Common myeloid progenitor, CD34-positive (primary cell): Measurements from ENCODE around the gene COL4A2.

Source experiments
- CTCF ChIA-PET: fragments of 350-600 bp; sonication (Branson Sonifier 250); formaldehyde crosslinking; loops from one replicate; lab custom pipeline; 2021; ENCODE audit warnings: antibody characterized with exemption; lab: Charles Lee
- POLR2A ChIA-PET: fragments of 350-600 bp; sonication (Branson Sonifier 250); formaldehyde crosslinking; loops from one replicate; lab custom pipeline; 2021; ENCODE audit warnings: antibody characterized with exemption; lab: Charles Lee
- DNase-seq, 3 donors: peaks; one replicate each; pipeline versions ENCODE4 v3.0.0 to v3.0.0-alpha.2; 2013
- H3K27ac ChIP-seq, 2 experiments: 1 replicate in 1 of 2; 2 replicates in 1 of 2; pipeline ENCODE4 v1.7.0; 2013; ENCODE audit warnings: inconsistent platforms in 2 of 2, low read length in 2 of 2, mild to moderate bottlenecking in 2 of 2, low read depth in 1 of 2, moderate library complexity in 1 of 2; ENCODE audit not compliant: severe bottlenecking in 2 of 2, insufficient read depth in 1 of 2, poor library complexity in 1 of 2
- H3K27me3 ChIP-seq, 5 experiments: replicated peaks in 2 of 5; 1 replicate in 3 of 5; 2 replicates in 2 of 5; pipeline versions ENCODE4 v1.6.1 to v1.7.0; 2013; ENCODE audit warnings: low read length in 4 of 5, mild to moderate bottlenecking in 2 of 5, moderate library complexity in 2 of 5, inconsistent platforms in 1 of 5; ENCODE audit not compliant: insufficient read depth in 5 of 5, control insufficient read depth in 4 of 5
- H3K36me3 ChIP-seq, 4 experiments: 1 replicate in 2 of 4; 2 replicates in 2 of 4; pipeline versions ENCODE4 v1.6.1 to v1.7.0; 2013; ENCODE audit warnings: low read length in 3 of 4, control low read depth in 1 of 4, mild to moderate bottlenecking in 1 of 4; ENCODE audit not compliant: control insufficient read depth in 4 of 4, insufficient read depth in 4 of 4
- H3K4me1 ChIP-seq, 4 experiments: 1 replicate in 3 of 4; 2 replicates in 1 of 4; pipeline versions ENCODE4 v1.6.1 to v1.7.1; 2013; ENCODE audit warnings: low read length in 3 of 4, mild to moderate bottlenecking in 3 of 4, control low read depth in 1 of 4, inconsistent platforms in 1 of 4, moderate library complexity in 1 of 4; ENCODE audit not compliant: control insufficient read depth in 4 of 4, insufficient read depth in 4 of 4; ENCODE audit errors: control extremely low read depth in 1 of 4
- H3K4me3 ChIP-seq, 7 experiments: 1 replicate in 4 of 7; 2 replicates in 3 of 7; pipeline versions ENCODE4 v1.5.1 to v1.7.0; 2013; ENCODE audit warnings: mild to moderate bottlenecking in 7 of 7, low read length in 6 of 7, moderate library complexity in 6 of 7, inconsistent platforms in 2 of 7, low read depth in 2 of 7, control low read depth in 1 of 7; ENCODE audit not compliant: insufficient read depth in 4 of 7, control insufficient read depth in 1 of 7; ENCODE audit errors: extremely low read depth in 1 of 7
- H3K9me3 ChIP-seq, 5 experiments: 1 replicate in 4 of 5; 2 replicates in 1 of 5; pipeline versions ENCODE4 v1.6.1 to v1.7.1; 2013; ENCODE audit warnings: low read length in 4 of 5, mild to moderate bottlenecking in 2 of 5, inconsistent platforms in 1 of 5, low read depth in 1 of 5, moderate library complexity in 1 of 5; ENCODE audit not compliant: control insufficient read depth in 4 of 5, insufficient read depth in 2 of 5; ENCODE audit errors: control extremely low read depth in 1 of 5
- WGBS: methylation state at CpG from one replicate; pipeline ENCODE4 v1.1.5; 2013; ENCODE audit not compliant: insufficient coverage; 5-methylcytosine and 5-hydroxymethylcytosine counted together

Gene COL4A2

GRCh38 chr13:110372676-110373075, 65.6 kb downstream of the COL4A2 start:
- H3K27me3 ChIP-seq, result peaks cover 0 to 37% (median 4%) of the 10 kb centered on the region in 5 experiments
- no peak for DNase-seq
- no peak overlapping the region for H3K27ac ChIP-seq
- H3K4me3 ChIP-seq, result no peak overlapping the region
- no peaks in the 10 kb centered on the region for H3K9me3 ChIP-seq
- ChIA-PET CTCF (interaction anchor here (1.4 to 1.6 kb wide), 2 partner anchors 10 to 33 kb away, joined by 3 to 5 read pairs; no protein-coding TSS in a partner anchor), POLR2A (no interaction called here)
- H3K4me1 ChIP-seq, result no peaks in the 10 kb centered on the region
- no peaks in the 10 kb centered on the region for H3K36me3 ChIP-seq

GRCh38 chr13:110373617-110374016, 66.5 kb downstream of the COL4A2 start:
- CTCF ChIA-PET, result no interaction called here
- WGBS, result 100% methylated on average over 8 of the region's 9 CpGs
- POLR2A ChIA-PET, result no interaction called here

GRCh38 chr13:110374431-110375370, 67.6 kb downstream of the COL4A2 start:
- Histone ChIP-seq H3K4me3 (no peak overlapping the region), H3K36me3 (no peaks in the 10 kb centered on the region), H3K9me3 (no peaks in the 10 kb centered on the region), H3K27ac (no peak overlapping the region), H3K4me1 (no peaks in the 10 kb centered on the region), H3K27me3 (peaks cover 0 to 52% (median 7%) of the 10 kb centered on the region in 5 experiments)
- CTCF ChIA-PET, result no interaction called here
- POLR2A ChIA-PET, result no interaction called here
- WGBS, result 92% methylated on average over 9 of the region's 10 CpGs
- no peak for DNase-seq

More at GRCh38 chr13:110373617-110374016, 66.5 kb downstream of the COL4A2 start:
- H3K36me3 ChIP-seq, result no peaks in the 10 kb centered on the region
- no peak overlapping the region for H3K4me3 ChIP-seq
- H3K4me1 ChIP-seq, result no peaks in the 10 kb centered on the region
- H3K27ac ChIP-seq, result no peak overlapping the region
- no peak for DNase-seq
- peaks cover 0 to 41% (median 6%) of the 10 kb centered on the region in 5 experiments for H3K27me3 ChIP-seq
- H3K9me3 ChIP-seq, result no peaks in the 10 kb centered on the region

GRCh38 chr13:110376120-110376519, 69.0 kb downstream of the COL4A2 start:
- 80% methylated on average over 1 of the region's 5 CpGs for WGBS
- Histone ChIP-seq H3K27me3 (peaks cover 0 to 64% (median 7%) of the 10 kb centered on the region in 5 experiments), H3K4me3 (no peak overlapping the region), H3K27ac (no peak overlapping the region), H3K4me1 (no peaks in the 10 kb centered on the region), H3K36me3 (no peaks in the 10 kb centered on the region), H3K9me3 (peaks cover 0 to 3% (median 0%) of the 10 kb centered on the region in 5 experiments)
- ChIA-PET POLR2A (no interaction called here), CTCF (no interaction called here)
- DNase-seq, result no peak

- Histone ChIP-seq H3K4me3 (no peak overlapping the region), H3K27me3 (peaks cover 0 to 68% (median 7%) of the 10 kb centered on the region in 5 experiments), H3K36me3 (no peaks in the 10 kb centered on the region), H3K9me3 (peaks cover 0 to 4% (median 0%) of the 10 kb centered on the region in 5 experiments), H3K4me1 (no peaks in the 10 kb centered on the region), H3K27ac (no peak overlapping the region)
- no peak for DNase-seq
- WGBS, result 100% methylated on average over 2 of the region's 6 CpGs
- POLR2A ChIA-PET, result interaction anchor here (0.6 kb wide), 1 partner anchor 371 kb away, joined by 3 read pairs; no protein-coding TSS in a partner anchor
- CTCF ChIA-PET, result no interaction called here
Measured at GRCh38 chr13:110377178-110377825, 70.2 kb downstream of the COL4A2 start.

- Histone ChIP-seq H3K4me3 (no peak overlapping the region), H3K4me1 (no peaks in the 10 kb centered on the region), H3K9me3 (peaks cover 0 to 4% (median 0%) of the 10 kb centered on the region in 5 experiments), H3K27ac (no peak overlapping the region), H3K27me3 (peaks cover 0 to 67% (median 7%) of the 10 kb centered on the region in 5 experiments), H3K36me3 (no peaks in the 10 kb centered on the region)
- DNase-seq, result no peak
- POLR2A ChIA-PET, result no interaction called here
- CTCF ChIA-PET, result no interaction called here
- 100% methylated on average over 5 of the region's 5 CpGs for WGBS
Measured at GRCh38 chr13:110377826-110378201, 70.7 kb downstream of the COL4A2 start.
